Transverse colon (tissue), 3 donors: Measurements from ENCODE around the gene HNRNPA1L2.

Experiments used
- CTCF ChIP-seq, 5 experiments: fragments of 200-600 bp in 3 of 5; fragments of 450-650 bp in 2 of 5; sonication (generic) in 3 of 5; IDR thresholded peaks; 1 replicate in 2 of 5; 2 replicates in 3 of 5; pipeline ENCODE4 v1.5.1; 2016 to 2017; ENCODE audit warnings: antibody characterized with exemption in 5 of 5, inconsistent platforms in 3 of 5, mild to moderate bottlenecking in 2 of 5, moderate library complexity in 1 of 5
- POLR2A ChIP-seq: fragments of 450-650 bp; IDR thresholded peaks from one replicate; pipeline ENCODE4 v1.6.1; 2016; ENCODE audit warnings: antibody characterized with exemption, mild to moderate bottlenecking, moderate library complexity

GRCh38 chr13:52597676-52598075, 44.6 kb upstream of the HNRNPA1L2 start:
- TF ChIP-seq CTCF (IDR thresholded peaks at IDR 0.05) (no peak), POLR2A (no peak)
